ENCODE measurements around the gene SLC35F6. TPM values are rescaled to one million over a fixed set of nuclear protein-coding genes. Genes with fewer than 3 reads are reported as not detected.

SLC35F6 gene, protein sequence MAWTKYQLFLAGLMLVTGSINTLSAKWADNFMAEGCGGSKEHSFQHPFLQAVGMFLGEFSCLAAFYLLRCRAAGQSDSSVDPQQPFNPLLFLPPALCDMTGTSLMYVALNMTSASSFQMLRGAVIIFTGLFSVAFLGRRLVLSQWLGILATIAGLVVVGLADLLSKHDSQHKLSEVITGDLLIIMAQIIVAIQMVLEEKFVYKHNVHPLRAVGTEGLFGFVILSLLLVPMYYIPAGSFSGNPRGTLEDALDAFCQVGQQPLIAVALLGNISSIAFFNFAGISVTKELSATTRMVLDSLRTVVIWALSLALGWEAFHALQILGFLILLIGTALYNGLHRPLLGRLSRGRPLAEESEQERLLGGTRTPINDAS
- 10 to 100 TPM; 17.2 to 70.5 (median 27.2) TPM for total RNA-seq
- 10 to 100 TPM; 14.4 to 28.3 TPM for polyA plus RNA-seq
- long read RNA-seq, donor 1, partial matches to known transcripts, result 0 of 6 reads
- long read RNA-seq, donor 1, other reads (novel, unspliced or antisense), result 2 of 6 reads
- long read RNA-seq, donor 2, transcript SLC35F6-201 (6 exons, 3,898 nt), result major isoform, 28 of 32 reads
- long read RNA-seq, donor 2, partial matches to known transcripts, result 1 of 32 reads
- long read RNA-seq, donor 2, other reads (novel, unspliced or antisense), result 3 of 32 reads
- long read RNA-seq, donor 3, partial matches to known transcripts, result 0 of 1 reads
- long read RNA-seq, donor 3, other reads (novel, unspliced or antisense), result 0 of 1 reads

DNA sequence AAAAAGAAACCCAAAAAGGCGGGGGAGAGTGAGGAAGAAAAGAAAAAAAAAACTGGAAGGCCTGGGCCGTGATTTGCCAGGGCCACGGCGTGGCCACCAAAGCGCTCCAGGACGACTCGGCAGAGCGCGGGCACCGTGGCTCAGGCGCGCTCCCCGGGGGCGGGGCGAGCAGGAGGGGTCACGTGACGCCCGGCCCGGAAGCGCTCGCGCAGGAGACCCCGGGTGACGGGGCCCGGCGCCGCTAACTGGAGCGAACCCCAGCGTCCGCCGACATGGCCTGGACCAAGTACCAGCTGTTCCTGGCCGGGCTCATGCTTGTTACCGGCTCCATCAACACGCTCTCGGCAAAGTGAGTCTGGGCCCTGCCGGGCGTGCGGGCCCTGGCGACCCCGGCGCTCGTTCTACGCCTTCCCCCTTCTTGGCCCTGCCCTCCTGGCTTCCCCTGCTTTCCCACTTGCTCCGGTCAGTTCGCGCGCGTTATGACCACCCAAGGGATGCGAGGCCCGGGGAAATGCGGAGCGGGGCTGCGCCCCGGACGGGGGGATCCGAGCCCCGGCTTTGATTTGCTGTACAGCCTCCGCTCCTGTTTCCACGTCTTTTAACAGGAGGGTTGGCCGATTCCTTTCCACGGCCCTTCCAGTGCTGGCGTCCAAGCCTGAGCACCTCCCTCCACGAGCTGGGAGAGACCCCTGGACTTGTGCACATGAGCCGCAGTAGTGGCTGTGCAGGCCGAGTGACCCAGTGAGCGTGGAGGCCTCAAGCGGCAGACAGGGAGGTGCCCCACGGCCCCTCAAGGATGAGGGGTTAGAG, at the start of gene SLC35F6:
Gene SLC35F6 (plus strand): TSS at position 207 of the 810 bp plus-strand sequence. CDS start 66 bp downstream, at position 273.
- WGBS, 4 donors, result 0 to 1% (median 1%) methylated on average over 32 to 68 of the region's 68 CpGs
- intact Hi-C loops (cut with DNase I), result no loop called here
- H3K4me1 ChIP-seq, result peaks cover 6 to 55% (median 29%) of the 10 kb centered on the region in 12 donors

DNA sequence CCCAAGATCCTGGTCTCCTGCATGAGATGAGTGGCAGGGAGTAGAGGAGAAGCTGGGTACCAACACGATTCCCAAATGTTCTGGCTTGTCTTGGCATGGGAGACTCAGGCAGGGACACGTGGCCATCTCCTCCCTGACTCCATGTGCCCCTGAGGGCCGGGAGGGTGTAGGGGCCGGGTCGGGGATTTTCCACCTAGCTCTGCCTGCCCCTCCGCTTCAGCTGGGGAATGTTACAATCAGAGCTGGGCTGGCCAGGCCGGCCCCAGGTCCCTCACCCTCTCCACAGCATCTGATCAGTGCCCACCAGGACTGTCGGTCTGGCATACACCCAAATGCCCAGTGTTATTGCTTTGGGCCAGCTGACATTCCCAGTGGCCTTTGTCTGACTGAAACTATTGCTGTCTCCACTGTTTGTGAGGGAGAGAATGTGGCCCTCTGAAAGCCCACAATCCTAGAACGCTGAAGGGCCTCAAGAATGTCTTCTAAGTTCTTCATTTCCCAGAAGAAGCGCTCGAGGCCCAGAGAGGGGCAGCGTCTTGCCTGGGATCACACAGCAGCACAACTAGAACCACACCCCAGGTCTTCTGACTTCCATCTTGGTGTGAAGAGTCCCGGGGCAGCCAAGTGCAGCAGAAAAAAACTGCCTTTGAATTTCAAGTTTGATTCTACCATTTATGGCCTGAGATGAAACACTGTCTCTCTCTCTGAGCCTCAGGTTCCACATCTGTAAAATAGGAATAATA, 48.4 kb upstream of the SLC35F6 start:
- H3K27ac ChIP-seq, result no peak overlapping the region
- no peak for TF ChIP-seq POLR2A (IDR thresholded peaks at IDR 0.05)
- TF ChIP-seq, protein P1, sequence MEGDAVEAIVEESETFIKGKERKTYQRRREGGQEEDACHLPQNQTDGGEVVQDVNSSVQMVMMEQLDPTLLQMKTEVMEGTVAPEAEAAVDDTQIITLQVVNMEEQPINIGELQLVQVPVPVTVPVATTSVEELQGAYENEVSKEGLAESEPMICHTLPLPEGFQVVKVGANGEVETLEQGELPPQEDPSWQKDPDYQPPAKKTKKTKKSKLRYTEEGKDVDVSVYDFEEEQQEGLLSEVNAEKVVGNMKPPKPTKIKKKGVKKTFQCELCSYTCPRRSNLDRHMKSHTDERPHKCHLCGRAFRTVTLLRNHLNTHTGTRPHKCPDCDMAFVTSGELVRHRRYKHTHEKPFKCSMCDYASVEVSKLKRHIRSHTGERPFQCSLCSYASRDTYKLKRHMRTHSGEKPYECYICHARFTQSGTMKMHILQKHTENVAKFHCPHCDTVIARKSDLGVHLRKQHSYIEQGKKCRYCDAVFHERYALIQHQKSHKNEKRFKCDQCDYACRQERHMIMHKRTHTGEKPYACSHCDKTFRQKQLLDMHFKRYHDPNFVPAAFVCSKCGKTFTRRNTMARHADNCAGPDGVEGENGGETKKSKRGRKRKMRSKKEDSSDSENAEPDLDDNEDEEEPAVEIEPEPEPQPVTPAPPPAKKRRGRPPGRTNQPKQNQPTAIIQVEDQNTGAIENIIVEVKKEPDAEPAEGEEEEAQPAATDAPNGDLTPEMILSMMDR (IDR thresholded peaks at IDR 0.05), result no peak
- intact Hi-C loops (cut with DNase I), result no loop called here
- no peaks in the 10 kb centered on the region for H3K36me3 ChIP-seq
- no peaks in the 10 kb centered on the region for H3K27me3 ChIP-seq
- H3K4me3 ChIP-seq, result no peak overlapping the region
- 79 to 81% (median 80%) methylated on average over 11 to 13 of the region's 13 CpGs for WGBS, 4 donors
- peaks cover 0 to 46% (median 28%) of the 10 kb centered on the region in 12 donors for H3K4me1 ChIP-seq
- ATAC-seq (no peak), DNase-seq (no peak)
- H3K9me3 ChIP-seq, result peaks cover 0 to 5% (median 0%) of the 10 kb centered on the region in 12 donors

More for the DNA sequence above, at the start of gene SLC35F6:
- TF ChIP-seq POLR2A (IDR thresholded peaks at IDR 0.05), result peak in 1 of 2 donors; percentile 87
- TF ChIP-seq, protein P1 (IDR thresholded peaks at IDR 0.05), result no peak
- no peaks in the 10 kb centered on the region for H3K9me3 ChIP-seq
- peak; percentile 85 to 93 (median 89) for DNase-seq
- H3K36me3 ChIP-seq, result peaks cover 0 to 8% (median 0%) of the 10 kb centered on the region in 9 donors
- H3K27me3 ChIP-seq, result no peaks in the 10 kb centered on the region
- peak within 1 kb of the TSS; percentile 69 to 97 (median 86) for H3K4me3 ChIP-seq
- peak within 1 kb of the TSS; percentile 84 to 96 (median 91) for H3K27ac ChIP-seq
- peak; percentile 83 to 95 (median 93) for ATAC-seq

DNA sequence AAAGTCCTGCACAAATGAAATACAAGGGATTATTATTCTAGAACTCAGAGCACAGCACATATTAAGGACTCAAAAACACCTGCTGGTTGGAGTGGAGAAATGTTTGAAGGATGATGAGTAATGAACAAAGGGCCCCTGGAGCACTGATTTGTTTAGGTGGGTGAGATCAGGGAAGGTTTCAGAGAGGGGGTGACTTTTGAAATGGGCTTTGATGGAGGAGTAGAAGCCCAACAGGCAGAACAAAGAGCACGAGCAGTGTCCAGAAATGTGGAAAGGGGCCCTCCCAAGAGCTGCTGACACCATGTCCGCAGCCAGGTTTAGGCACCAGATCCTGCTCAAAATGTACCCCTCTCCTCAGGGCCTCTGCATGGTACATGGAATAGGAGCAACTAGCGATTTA, 47.7 kb upstream of the SLC35F6 start:
- DNase-seq (no peak), ATAC-seq (no peak)
- no peaks in the 10 kb centered on the region for H3K36me3 ChIP-seq
- intact Hi-C loops (cut with DNase I), result no loop called here
- peaks cover 0 to 5% (median 0%) of the 10 kb centered on the region in 12 donors for H3K9me3 ChIP-seq
- H3K4me1 ChIP-seq, result peaks cover 4 to 46% (median 29%) of the 10 kb centered on the region in 12 donors
- no peak overlapping the region for H3K4me3 ChIP-seq
- TF ChIP-seq, protein P1 (IDR thresholded peaks at IDR 0.05), result no peak
- TF ChIP-seq POLR2A (IDR thresholded peaks at IDR 0.05), result no peak
- H3K27ac ChIP-seq, result no peak overlapping the region
- no peaks in the 10 kb centered on the region for H3K27me3 ChIP-seq
- WGBS, 4 donors, result 88 to 95% (median 94%) methylated on average over 3 of the region's 3 CpGs

All from heart left ventricle (tissue), 16 donors.